BJ (cell line): Measurements from ENCODE around the gene CHST8. TPM values are rescaled to one million over a fixed set of nuclear protein-coding genes. Genes with fewer than 3 reads are reported as not detected.

ENCODE experiments used
- CTCF ChIA-PET: fragments of 350-600 bp; formaldehyde crosslinking; extraction: SDS; loops from one replicate; lab custom pipeline; 2021; ENCODE audit warnings: antibody characterized with exemption, inconsistent platforms; lab: Yijun Ruan, JAX
- POLR2A ChIA-PET: fragments of 300-600 bp; sonication (Branson Sonifier 250); formaldehyde crosslinking; extraction: SDS; loops from one replicate; lab custom pipeline; 2021; ENCODE audit warnings: antibody characterized with exemption; lab: Charles Lee
- DNase-seq: peaks from one replicate; pipeline ENCODE4 v3.0.0-alpha.2; 2011; ENCODE audit warnings: low read depth
- H3K27me3 ChIP-seq: 2 replicates; pipeline ENCODE4 v1.6.0; 2011; ENCODE audit warnings: low read length; ENCODE audit not compliant: control insufficient read depth, insufficient read depth
- H3K36me3 ChIP-seq: 2 replicates; pipeline ENCODE4 v1.5.1; 2011; ENCODE audit warnings: low read length; ENCODE audit not compliant: control insufficient read depth, insufficient read depth
- H3K4me3 ChIP-seq: 2 replicates; pipeline ENCODE4 v1.5.1; 2011; ENCODE audit warnings: low read depth, mild to moderate bottlenecking, control low read depth, low read length
- CTCF ChIP-seq: IDR thresholded peaks from 2 replicates; pipeline ENCODE4 v1.5.1; 2011; ENCODE audit warnings: low read depth, mild to moderate bottlenecking, control low read depth, inconsistent platforms, low read length, moderate library complexity; ENCODE audit not compliant: insufficient read depth
- polyA plus RNA-seq: library from polyadenylated mRNA; depleted of rRNA; stranded (reverse); fragments of >200 nt; gene quantifications from 2 replicates; pipeline ENCODE4 v1.2.3, GENCODE V29; 2011

CHST8 gene
- polyA plus RNA-seq, 1 experiment, result 0.09 TPM

GRCh38 chr19:33774751-33775150 lies 153.0 kb downstream of the CHST8 start:
- POLR2A ChIA-PET, result no interaction called here
- DNase-seq, result no peak
- no peak for TF ChIP-seq CTCF
- Histone ChIP-seq H3K4me3 (no peak overlapping the region), H3K36me3 (no peaks in the 10 kb centered on the region), H3K27me3 (peaks cover 5% of the 10 kb centered on the region)
- CTCF ChIA-PET, result interaction anchor here (0.6 to 1.6 kb wide), 6 partner anchors 10 to 472 kb away, joined by 3 to 9 read pairs (median 4); no protein-coding TSS in a partner anchor

GRCh38 chr19:33775731-33776487 lies 154.2 kb downstream of the CHST8 start:
- POLR2A ChIA-PET, result no interaction called here
- no peak for DNase-seq

GRCh38 chr19:33777351-33777750 lies 155.6 kb downstream of the CHST8 start:
- Histone ChIP-seq H3K36me3 (no peaks in the 10 kb centered on the region), H3K4me3 (no peak overlapping the region), H3K27me3 (0 out of 2 replicates have a peak, but pooled peaks cover 2% of the 10 kb centered on the region)
- TF ChIP-seq CTCF, result no peak
- ChIA-PET CTCF (interaction anchor here (0.6 to 4.5 kb wide), 103 partner anchors 9 to 621 kb away, joined by 3 to 91 read pairs (median 4); partner anchors contain the start of gene KCTD15), POLR2A (no interaction called here)
- no peak for DNase-seq

More at GRCh38 chr19:33775731-33776487, 154.2 kb downstream of the CHST8 start:
- TF ChIP-seq CTCF, result no peak
- no peak overlapping the region for H3K4me3 ChIP-seq
- peaks cover 4% of the 10 kb centered on the region; the same call in 1 of the 2 replicates for H3K27me3 ChIP-seq
- H3K36me3 ChIP-seq, result no peaks in the 10 kb centered on the region
- CTCF ChIA-PET, result interaction anchor here (1.6 to 4.5 kb wide), 4 partner anchors 13 to 360 kb away, joined by 9 to 57 read pairs (median 36); partner anchors contain the start of gene KCTD15

- CTCF ChIA-PET, result interaction anchor here (0.6 to 4.5 kb wide), 113 partner anchors 8 to 642 kb away, joined by 3 to 91 read pairs (median 4); partner anchors contain the start of gene KCTD15
- H3K36me3 ChIP-seq, result no peaks in the 10 kb centered on the region
- TF ChIP-seq CTCF, result no peak
- H3K4me3 ChIP-seq, result no peak overlapping the region
- 0 out of 2 replicates have a peak, but pooled peaks cover 2% of the 10 kb centered on the region for H3K27me3 ChIP-seq
- no peak for DNase-seq
- POLR2A ChIA-PET, result no interaction called here
Measured at GRCh38 chr19:33777753-33778088, 156.0 kb downstream of the CHST8 start.

GRCh38 chr19:33778089-33778791 lies 156.5 kb downstream of the CHST8 start:
- ChIA-PET CTCF (interaction anchor here (0.6 to 4.5 kb wide), 117 partner anchors 8 to 643 kb away, joined by 3 to 91 read pairs (median 4); partner anchors contain the start of gene KCTD15), POLR2A (no interaction called here)
- Histone ChIP-seq H3K36me3 (no peaks in the 10 kb centered on the region), H3K4me3 (no peak overlapping the region), H3K27me3 (0 out of 2 replicates have a peak, but pooled peaks cover 2% of the 10 kb centered on the region)
- DNase-seq, result no peak
- peak; percentile 99 for TF ChIP-seq CTCF
